HG02798 (cell line): ENCODE data around the gene GVQW3.

Experiments used
- ATAC-seq: cut with Tn5 transposase; IDR thresholded peaks from one replicate; pipeline ENCODE4 v1.9.1; 2021; ENCODE audit warnings: mild to moderate bottlenecking; ENCODE audit not compliant: unreplicated experiment, poor library complexity

The GVQW3 gene

GRCh38 chr11:76444065-76444383 lies 62.9 kb downstream of the GVQW3 start:
- ATAC-seq = no peak

- ATAC-seq = peak; percentile 96
Measured at GRCh38 chr11:76444384-76445120, 63.4 kb downstream of the GVQW3 start, which contains the start of gene EMSY. TSS of gene EMSY (plus strand) at chr11:76445018. CDS start at chr11:76446939, 1,921 bp downstream.

- peak; percentile 36 for ATAC-seq
Measured at GRCh38 chr11:76445121-76446084, 64.3 kb downstream of the GVQW3 start.

GRCh38 chr11:76448506-76448905 lies 67.4 kb downstream of the GVQW3 start:
- ATAC-seq = no peak

- ATAC-seq = no peak
Measured at GRCh38 chr11:76453248-76453647, 72.1 kb downstream of the GVQW3 start.

- no peak for ATAC-seq
Measured at GRCh38 chr11:76455331-76455730, 74.2 kb downstream of the GVQW3 start.

- no peak for ATAC-seq
Measured at GRCh38 chr11:76455931-76456330, 74.8 kb downstream of the GVQW3 start.

- ATAC-seq = no peak
Measured at GRCh38 chr11:76456571-76456970, 75.4 kb downstream of the GVQW3 start.
